Measurements from ENCODE around the gene PCDH1. TPM values are rescaled to one million over a fixed set of nuclear protein-coding genes. Genes with fewer than 3 reads are reported as not detected.
A peak's percentile ranks its signal among the peaks of the same experiment; 100 is the strongest.
"Not testable (repeated sequence)": the region's sequence is repeated elsewhere in the genome, so short reads cannot be mapped to it uniquely, and the experiment has no call there.

Gene PCDH1
- polyA plus RNA-seq, 1 donor: 29.4 TPM

- no peaks in the 10 kb centered on the region for H3K9me3 ChIP-seq (ENCODE audit: control insufficient read depth, low read depth, low read length)
- no peaks in the 10 kb centered on the region for H3K27me3 ChIP-seq (ENCODE audit: control insufficient read depth, insufficient read depth, low read length)
- no peaks in the 10 kb centered on the region for H3K4me1 ChIP-seq (ENCODE audit: control insufficient read depth, insufficient read depth, low read length)
- WGBS (ENCODE audit: insufficient coverage, low lambda C conversion rate): 100% methylated on average over 2 of the region's 5 CpGs
- H3K36me3 ChIP-seq (ENCODE audit: control insufficient read depth, insufficient read depth, low read length): no peaks in the 10 kb centered on the region
- DNase-seq: no peak
- no peak overlapping the region for H3K4me3 ChIP-seq (ENCODE audit: low read length)
- no peak overlapping the region for H3K27ac ChIP-seq (ENCODE audit: low read length)
Observed at GRCh38 chr5:141902015-141902814, 24.0 kb upstream of the PCDH1 start.

- H3K27me3 ChIP-seq (ENCODE audit: control insufficient read depth, insufficient read depth, low read length): no peaks in the 10 kb centered on the region
- H3K4me3 ChIP-seq (ENCODE audit: low read length): no peak overlapping the region
- WGBS (ENCODE audit: insufficient coverage, low lambda C conversion rate): 80% methylated on average over 1 of the region's 2 CpGs
- no peaks in the 10 kb centered on the region for H3K4me1 ChIP-seq (ENCODE audit: control insufficient read depth, insufficient read depth, low read length)
- H3K27ac ChIP-seq (ENCODE audit: low read length): no peak overlapping the region
- H3K36me3 ChIP-seq (ENCODE audit: control insufficient read depth, insufficient read depth, low read length): no peaks in the 10 kb centered on the region
- no peak for DNase-seq
- no peaks in the 10 kb centered on the region for H3K9me3 ChIP-seq (ENCODE audit: control insufficient read depth, low read depth, low read length)
Observed at GRCh38 chr5:141898448-141899049, 20.3 kb upstream of the PCDH1 start.

- DNase-seq: no peak
- Histone ChIP-seq H3K27me3 (ENCODE audit: control insufficient read depth, insufficient read depth, low read length) (no peaks in the 10 kb centered on the region), H3K27ac (ENCODE audit: low read length) (no peak overlapping the region), H3K9me3 (ENCODE audit: control insufficient read depth, low read depth, low read length) (no peaks in the 10 kb centered on the region), H3K4me3 (ENCODE audit: low read length) (no peak overlapping the region), H3K4me1 (ENCODE audit: control insufficient read depth, insufficient read depth, low read length) (no peaks in the 10 kb centered on the region), H3K36me3 (ENCODE audit: control insufficient read depth, insufficient read depth, low read length) (no peaks in the 10 kb centered on the region)
- WGBS (ENCODE audit: insufficient coverage, low lambda C conversion rate): no CpG with 5 or more reads among the region's 4 CpGs
Observed at GRCh38 chr5:141897425-141897824, 19.2 kb upstream of the PCDH1 start.

- WGBS (ENCODE audit: insufficient coverage, low lambda C conversion rate): no CpG with 5 or more reads among the region's 2 CpGs
- not testable (repeated sequence) for H3K27ac ChIP-seq (ENCODE audit: low read length); H3K36me3 ChIP-seq (ENCODE audit: control insufficient read depth, insufficient read depth, low read length); H3K27me3 ChIP-seq (ENCODE audit: control insufficient read depth, insufficient read depth, low read length); DNase-seq; H3K9me3 ChIP-seq (ENCODE audit: control insufficient read depth, low read depth, low read length); H3K4me3 ChIP-seq (ENCODE audit: low read length); H3K4me1 ChIP-seq (ENCODE audit: control insufficient read depth, insufficient read depth, low read length)
Observed at GRCh38 chr5:141890429-141890828, 12.2 kb upstream of the PCDH1 start.

- DNase-seq: no peak
- H3K27me3 ChIP-seq (ENCODE audit: control insufficient read depth, insufficient read depth, low read length): no peaks in the 10 kb centered on the region
- no peaks in the 10 kb centered on the region for H3K4me1 ChIP-seq (ENCODE audit: control insufficient read depth, insufficient read depth, low read length)
- 71% methylated on average over 1 of the region's 3 CpGs for WGBS (ENCODE audit: insufficient coverage, low lambda C conversion rate)
- H3K36me3 ChIP-seq (ENCODE audit: control insufficient read depth, insufficient read depth, low read length): no peaks in the 10 kb centered on the region
- no peak overlapping the region for H3K4me3 ChIP-seq (ENCODE audit: low read length)
- no peaks in the 10 kb centered on the region for H3K9me3 ChIP-seq (ENCODE audit: control insufficient read depth, low read depth, low read length)
- H3K27ac ChIP-seq (ENCODE audit: low read length): no peak overlapping the region
Observed at GRCh38 chr5:141889282-141889871, 11.2 kb upstream of the PCDH1 start.

GRCh38 chr5:141883892-141884318, 5.7 kb upstream of the PCDH1 start:
- no peak for DNase-seq
- Histone ChIP-seq H3K27me3 (ENCODE audit: control insufficient read depth, insufficient read depth, low read length) (peaks cover 46% of the 10 kb centered on the region), H3K4me1 (ENCODE audit: control insufficient read depth, insufficient read depth, low read length) (no peaks in the 10 kb centered on the region), H3K9me3 (ENCODE audit: control insufficient read depth, low read depth, low read length) (no peaks in the 10 kb centered on the region), H3K36me3 (ENCODE audit: control insufficient read depth, insufficient read depth, low read length) (no peaks in the 10 kb centered on the region), H3K27ac (ENCODE audit: low read length) (no peak overlapping the region), H3K4me3 (ENCODE audit: low read length) (peak overlapping the region; percentile 9)
- WGBS (ENCODE audit: insufficient coverage, low lambda C conversion rate): 80% methylated on average over 1 of the region's 8 CpGs

- H3K27ac ChIP-seq (ENCODE audit: low read length): no peak overlapping the region
- no peaks in the 10 kb centered on the region for H3K4me1 ChIP-seq (ENCODE audit: control insufficient read depth, insufficient read depth, low read length)
- peak overlapping the region; percentile 9 for H3K4me3 ChIP-seq (ENCODE audit: low read length)
- H3K9me3 ChIP-seq (ENCODE audit: control insufficient read depth, low read depth, low read length): no peaks in the 10 kb centered on the region
- peak in 1 of 2 donors; percentile 45 for DNase-seq
- no peaks in the 10 kb centered on the region for H3K36me3 ChIP-seq (ENCODE audit: control insufficient read depth, insufficient read depth, low read length)
- WGBS (ENCODE audit: insufficient coverage, low lambda C conversion rate): no CpG with 5 or more reads among the region's 35 CpGs
- H3K27me3 ChIP-seq (ENCODE audit: control insufficient read depth, insufficient read depth, low read length): peaks cover 46% of the 10 kb centered on the region
Observed at GRCh38 chr5:141883184-141883891, 5.1 kb upstream of the PCDH1 start.

GRCh38 chr5:141882594-141883183, 4.5 kb upstream of the PCDH1 start:
- no peak overlapping the region for H3K27ac ChIP-seq (ENCODE audit: low read length)
- peaks cover 48% of the 10 kb centered on the region for H3K27me3 ChIP-seq (ENCODE audit: control insufficient read depth, insufficient read depth, low read length)
- H3K4me3 ChIP-seq (ENCODE audit: low read length): no peak overlapping the region
- no peaks in the 10 kb centered on the region for H3K9me3 ChIP-seq (ENCODE audit: control insufficient read depth, low read depth, low read length)
- no peaks in the 10 kb centered on the region for H3K4me1 ChIP-seq (ENCODE audit: control insufficient read depth, insufficient read depth, low read length)
- WGBS (ENCODE audit: insufficient coverage, low lambda C conversion rate): 0% methylated on average over 3 of the region's 13 CpGs
- DNase-seq: no peak
- no peaks in the 10 kb centered on the region for H3K36me3 ChIP-seq (ENCODE audit: control insufficient read depth, insufficient read depth, low read length)

GRCh38 chr5:141881886-141882285, 3.7 kb upstream of the PCDH1 start:
- Histone ChIP-seq H3K4me3 (ENCODE audit: low read length) (no peak overlapping the region), H3K9me3 (ENCODE audit: control insufficient read depth, low read depth, low read length) (no peaks in the 10 kb centered on the region), H3K36me3 (ENCODE audit: control insufficient read depth, insufficient read depth, low read length) (no peaks in the 10 kb centered on the region), H3K27me3 (ENCODE audit: control insufficient read depth, insufficient read depth, low read length) (peaks cover 56% of the 10 kb centered on the region), H3K27ac (ENCODE audit: low read length) (peak overlapping the region; percentile 33), H3K4me1 (ENCODE audit: control insufficient read depth, insufficient read depth, low read length) (no peaks in the 10 kb centered on the region)
- WGBS (ENCODE audit: insufficient coverage, low lambda C conversion rate): 0% methylated on average over 1 of the region's 4 CpGs
- DNase-seq: no peak

Data from large intestine (tissue), 3 donors.